ENCODE measurements around the gene CYB561D1.

DNA sequence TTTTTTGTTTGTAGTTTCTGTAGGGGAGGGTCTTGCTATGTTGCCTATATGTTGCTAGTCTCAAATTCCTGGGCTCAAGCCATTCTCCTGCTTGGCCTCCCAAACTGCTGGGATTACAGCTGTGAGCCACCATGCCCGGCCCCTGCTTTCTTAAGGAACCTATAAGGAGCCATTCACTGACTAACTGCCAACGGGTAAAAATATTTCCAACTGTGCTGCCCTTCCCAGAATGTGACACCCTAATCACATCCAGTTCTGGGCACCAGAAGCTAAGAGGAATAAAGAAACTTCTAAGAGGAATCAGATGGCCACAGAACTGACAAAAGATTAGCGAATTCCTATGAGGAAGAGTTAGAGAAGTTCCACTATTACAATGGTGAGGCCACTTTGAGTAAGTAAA lies 21.1 kb upstream of the CYB561D1 start:
- TF ChIP-seq, protein P1, sequence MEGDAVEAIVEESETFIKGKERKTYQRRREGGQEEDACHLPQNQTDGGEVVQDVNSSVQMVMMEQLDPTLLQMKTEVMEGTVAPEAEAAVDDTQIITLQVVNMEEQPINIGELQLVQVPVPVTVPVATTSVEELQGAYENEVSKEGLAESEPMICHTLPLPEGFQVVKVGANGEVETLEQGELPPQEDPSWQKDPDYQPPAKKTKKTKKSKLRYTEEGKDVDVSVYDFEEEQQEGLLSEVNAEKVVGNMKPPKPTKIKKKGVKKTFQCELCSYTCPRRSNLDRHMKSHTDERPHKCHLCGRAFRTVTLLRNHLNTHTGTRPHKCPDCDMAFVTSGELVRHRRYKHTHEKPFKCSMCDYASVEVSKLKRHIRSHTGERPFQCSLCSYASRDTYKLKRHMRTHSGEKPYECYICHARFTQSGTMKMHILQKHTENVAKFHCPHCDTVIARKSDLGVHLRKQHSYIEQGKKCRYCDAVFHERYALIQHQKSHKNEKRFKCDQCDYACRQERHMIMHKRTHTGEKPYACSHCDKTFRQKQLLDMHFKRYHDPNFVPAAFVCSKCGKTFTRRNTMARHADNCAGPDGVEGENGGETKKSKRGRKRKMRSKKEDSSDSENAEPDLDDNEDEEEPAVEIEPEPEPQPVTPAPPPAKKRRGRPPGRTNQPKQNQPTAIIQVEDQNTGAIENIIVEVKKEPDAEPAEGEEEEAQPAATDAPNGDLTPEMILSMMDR (IDR thresholded peaks at IDR 0.05) = no peak
- TF ChIP-seq POLR2A (IDR thresholded peaks at IDR 0.05) (no peak), EP300 (IDR thresholded peaks at IDR 0.05; ENCODE audit: low read depth) (no peak), POLR2AphosphoS5 (IDR thresholded peaks at IDR 0.05) (no peak)
